Measurements from ENCODE around the gene ASCC1. TPM values are rescaled to one million over a fixed set of nuclear protein-coding genes. Genes with fewer than 3 reads are reported as not detected.

Gene ASCC1
- total and polyA plus RNA-seq, 2 experiments from 2014 or later: 25.2 to 30.0 TPM

GRCh38 chr10:72094574-72094973 lies 121.5 kb downstream of the ASCC1 start:
- Histone ChIP-seq H3K4me1 (ENCODE audit: insufficient read depth) (peaks cover 16% of the 10 kb centered on the region), H3F3A (ENCODE audit: insufficient read depth) (peaks cover 22% of the 10 kb centered on the region), H3K27me3 (replicated peaks; ENCODE audit: insufficient read depth) (peaks cover 10% of the 10 kb centered on the region), H3K4me3 (no peak overlapping the region), H3K4me2 (ENCODE audit: unreplicated experiment) (no peak overlapping the region), H3K9ac (no peak overlapping the region), H3K79me2 (ENCODE audit: insufficient read depth) (no peaks in the 10 kb centered on the region), H4K20me1 (ENCODE audit: insufficient read depth) (no peaks in the 10 kb centered on the region; the same call in 1 of the 2 replicates), H2AFZ (no peak overlapping the region), H3K36me3 (ENCODE audit: low read depth) (no peaks in the 10 kb centered on the region), H3K27ac (no peak overlapping the region), H3K9me3 (ENCODE audit: low read depth) (no peaks in the 10 kb centered on the region), H3K9me2 (ENCODE audit: insufficient read depth) (no peaks in the 10 kb centered on the region)
- DNase-seq: no peak
- in situ Hi-C loops (cut with MboI): no loop called here
- WGBS, 2 experiments (ENCODE audit: low coverage in 1 of 2, low lambda C conversion rate in 2 of 2, missing lambda C conversion rate in 2 of 2): 97 to 100% methylated on average over 2 of the region's 2 CpGs
- TF ChIP-seq EZH2 (IDR thresholded peaks at IDR 0.05; ENCODE audit: insufficient read depth, poor library complexity, severe bottlenecking) (no peak), EZH2phosphoT487 (IDR thresholded peaks at IDR 0.05; ENCODE audit: insufficient read depth, low read depth) (no peak)

GRCh38 chr10:72093450-72093849 lies 122.6 kb downstream of the ASCC1 start:
- Histone ChIP-seq H3K79me2 (ENCODE audit: insufficient read depth) (no peaks in the 10 kb centered on the region), H3K27ac (no peak overlapping the region), H3K36me3 (ENCODE audit: low read depth) (no peaks in the 10 kb centered on the region), H3K9me2 (ENCODE audit: insufficient read depth) (no peaks in the 10 kb centered on the region), H3K4me1 (ENCODE audit: insufficient read depth) (peaks cover 16% of the 10 kb centered on the region), H3K9ac (no peak overlapping the region), H3K9me3 (ENCODE audit: low read depth) (no peaks in the 10 kb centered on the region), H3K4me2 (ENCODE audit: unreplicated experiment) (no peak overlapping the region), H3F3A (ENCODE audit: insufficient read depth) (peaks cover 14% of the 10 kb centered on the region), H2AFZ (no peak overlapping the region), H3K27me3 (replicated peaks; ENCODE audit: insufficient read depth) (peaks cover 22% of the 10 kb centered on the region), H3K4me3 (no peak overlapping the region), H4K20me1 (ENCODE audit: insufficient read depth) (no peaks in the 10 kb centered on the region)
- no peak for DNase-seq
- in situ Hi-C loops (cut with MboI): no loop called here
- TF ChIP-seq EZH2 (IDR thresholded peaks at IDR 0.05; ENCODE audit: insufficient read depth, poor library complexity, severe bottlenecking): no peak
- no peak for TF ChIP-seq EZH2phosphoT487 (IDR thresholded peaks at IDR 0.05; ENCODE audit: insufficient read depth, low read depth)
- WGBS, 2 experiments (ENCODE audit: low coverage in 1 of 2, low lambda C conversion rate in 2 of 2, missing lambda C conversion rate in 2 of 2): 84 to 87% methylated on average over 4 of the region's 4 CpGs

DNA sequence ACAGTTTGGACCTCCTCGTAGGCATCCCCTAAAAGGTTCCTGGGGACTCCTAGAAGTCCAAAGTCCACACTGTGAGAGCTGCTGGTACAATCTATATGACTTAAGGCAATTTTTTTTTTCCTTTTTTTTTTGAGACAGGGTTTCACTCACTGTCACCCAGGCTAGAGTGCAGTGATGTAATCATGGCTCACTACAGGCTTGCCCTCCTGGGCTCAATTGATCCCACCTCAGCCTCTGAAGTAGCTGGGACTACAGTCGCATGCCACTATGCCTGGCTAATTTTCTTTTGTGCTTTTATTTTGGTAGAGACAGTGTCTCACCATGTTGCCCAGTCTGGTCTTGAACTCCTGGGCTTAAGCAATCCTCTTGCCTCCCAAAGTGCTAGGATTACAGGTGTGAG lies 123.1 kb downstream of the ASCC1 start:
- 100% methylated on average over 2 of the region's 2 CpGs for WGBS, 2 experiments (ENCODE audit: low coverage in 1 of 2, low lambda C conversion rate in 2 of 2, missing lambda C conversion rate in 2 of 2)
- H3K4me1 ChIP-seq (ENCODE audit: insufficient read depth): peaks cover 16% of the 10 kb centered on the region
- peaks cover 26% of the 10 kb centered on the region for H3K27me3 ChIP-seq (replicated peaks; ENCODE audit: insufficient read depth)
- no peaks in the 10 kb centered on the region for H3K9me3 ChIP-seq (ENCODE audit: low read depth)
- no peaks in the 10 kb centered on the region for H3K79me2 ChIP-seq (ENCODE audit: insufficient read depth)
- H2AFZ ChIP-seq: no peak overlapping the region
- no peak overlapping the region for H3K4me2 ChIP-seq (ENCODE audit: unreplicated experiment)
- H3K9ac ChIP-seq: no peak overlapping the region
- in situ Hi-C loops (cut with MboI): no loop called here
- no peak overlapping the region for H3K27ac ChIP-seq
- TF ChIP-seq EZH2 (IDR thresholded peaks at IDR 0.05; ENCODE audit: insufficient read depth, poor library complexity, severe bottlenecking) (no peak), EZH2phosphoT487 (IDR thresholded peaks at IDR 0.05; ENCODE audit: insufficient read depth, low read depth) (no peak)
- no peaks in the 10 kb centered on the region for H3K36me3 ChIP-seq (ENCODE audit: low read depth)
- no peak for DNase-seq
- no peak overlapping the region for H3K4me3 ChIP-seq
- H4K20me1 ChIP-seq (ENCODE audit: insufficient read depth): no peaks in the 10 kb centered on the region
- H3F3A ChIP-seq (ENCODE audit: insufficient read depth): peaks cover 9% of the 10 kb centered on the region
- no peaks in the 10 kb centered on the region for H3K9me2 ChIP-seq (ENCODE audit: insufficient read depth)

DNA sequence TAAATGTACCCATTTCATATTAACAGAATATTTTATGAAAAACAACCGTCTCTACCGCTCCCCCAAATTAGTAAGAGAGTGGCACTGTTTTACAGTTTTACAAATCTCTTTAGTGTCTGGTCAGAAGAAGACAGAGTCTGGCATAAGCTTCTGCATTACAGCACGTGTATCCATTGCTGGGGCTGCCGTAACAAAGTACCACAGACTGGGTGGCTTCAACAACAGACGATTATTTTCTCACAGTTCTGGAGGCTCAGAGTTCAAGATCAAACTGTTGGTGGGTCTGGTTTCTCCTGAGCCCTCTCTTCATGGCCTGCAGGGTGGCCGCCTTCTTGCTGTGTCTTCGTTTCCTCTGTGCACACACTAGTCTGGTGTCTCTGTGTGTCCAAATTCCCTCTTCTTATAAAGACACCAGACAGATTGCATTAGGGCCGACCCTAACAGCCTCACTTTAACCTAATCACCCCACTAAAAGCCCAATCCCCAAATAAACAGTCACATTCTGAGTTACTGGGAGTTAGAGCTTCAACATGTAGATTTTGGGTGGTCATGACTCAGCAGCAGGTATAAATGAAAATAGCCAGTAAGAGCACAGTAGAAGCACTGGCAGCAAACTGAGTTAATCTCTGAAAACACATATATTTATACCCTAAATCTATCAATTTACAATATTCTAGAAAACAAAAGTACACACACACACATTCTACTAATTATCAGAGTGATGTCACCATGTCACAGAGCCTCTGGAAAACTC lies 123.7 kb downstream of the ASCC1 start:
- TF ChIP-seq EZH2 (IDR thresholded peaks at IDR 0.05; ENCODE audit: insufficient read depth, poor library complexity, severe bottlenecking) (no peak), EZH2phosphoT487 (IDR thresholded peaks at IDR 0.05; ENCODE audit: insufficient read depth, low read depth) (no peak)
- Histone ChIP-seq H3F3A (ENCODE audit: insufficient read depth) (peaks cover 5% of the 10 kb centered on the region), H3K9ac (no peak overlapping the region), H3K4me1 (ENCODE audit: insufficient read depth) (peaks cover 11% of the 10 kb centered on the region; the same call in 1 of the 2 replicates), H3K4me2 (ENCODE audit: unreplicated experiment) (no peak overlapping the region), H3K36me3 (ENCODE audit: low read depth) (no peaks in the 10 kb centered on the region), H3K9me3 (ENCODE audit: low read depth) (no peaks in the 10 kb centered on the region), H3K4me3 (no peak overlapping the region), H2AFZ (no peak overlapping the region), H4K20me1 (ENCODE audit: insufficient read depth) (no peaks in the 10 kb centered on the region), H3K27me3 (replicated peaks; ENCODE audit: insufficient read depth) (peaks cover 33% of the 10 kb centered on the region), H3K79me2 (ENCODE audit: insufficient read depth) (no peaks in the 10 kb centered on the region), H3K27ac (no peak overlapping the region), H3K9me2 (ENCODE audit: insufficient read depth) (no peaks in the 10 kb centered on the region)
- in situ Hi-C loops (cut with MboI): no loop called here
- DNase-seq: no peak
- WGBS, 2 experiments (ENCODE audit: low coverage in 1 of 2, low lambda C conversion rate in 2 of 2, missing lambda C conversion rate in 2 of 2): 91 to 94% methylated on average over 8 of the region's 8 CpGs

Data from GM23248 (cell line).